Stimulated activated CD8-positive, alpha-beta memory T cell treated with anti-CD3 and anti-CD28 coated beads, Interleukin-15, amount 100 ng/mL, for 4 hours (primary cell): ENCODE measurements around the gene NOS3.

Source experiments
- DNase-seq, 2 donors: peaks; one replicate each; pipeline ENCODE4 v3.0.0-alpha.2; 2020; ENCODE audit warnings: low read depth in 2 of 2

Gene NOS3

DNA sequence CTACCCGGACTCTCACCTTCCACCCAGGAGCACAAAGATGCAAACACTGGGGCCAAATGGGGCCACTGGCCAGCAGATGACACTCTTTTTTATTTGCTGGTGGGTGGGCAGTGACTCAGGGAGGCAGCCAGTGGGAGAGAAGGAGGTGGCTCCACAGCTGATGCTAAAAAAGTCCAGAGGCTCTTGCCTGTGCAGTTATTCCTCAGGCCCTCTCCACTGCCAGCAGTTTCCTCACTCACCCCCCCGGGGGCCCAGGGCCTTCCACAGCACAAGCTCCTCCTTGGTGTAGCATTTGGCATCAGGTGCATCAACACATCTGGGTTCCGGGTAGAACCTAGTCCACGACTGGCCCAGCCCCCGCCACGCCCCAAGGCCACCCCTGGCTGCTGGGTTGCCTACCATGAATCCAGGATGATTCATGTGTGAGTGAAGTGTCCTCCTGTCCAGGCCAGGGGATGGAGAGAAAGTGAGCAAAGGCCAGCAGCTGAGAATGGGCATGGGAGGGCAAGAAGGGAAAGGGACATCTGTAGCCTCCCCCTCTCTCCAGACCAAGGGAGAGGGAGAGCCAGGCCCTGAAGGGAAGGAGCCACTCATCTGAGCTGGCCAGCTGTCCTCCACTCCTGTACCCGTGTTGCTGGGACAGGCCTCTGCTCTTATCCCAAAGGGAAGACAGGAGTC is 11.0 kb upstream of the NOS3 start:
- DNase-seq: no peak

DNA sequence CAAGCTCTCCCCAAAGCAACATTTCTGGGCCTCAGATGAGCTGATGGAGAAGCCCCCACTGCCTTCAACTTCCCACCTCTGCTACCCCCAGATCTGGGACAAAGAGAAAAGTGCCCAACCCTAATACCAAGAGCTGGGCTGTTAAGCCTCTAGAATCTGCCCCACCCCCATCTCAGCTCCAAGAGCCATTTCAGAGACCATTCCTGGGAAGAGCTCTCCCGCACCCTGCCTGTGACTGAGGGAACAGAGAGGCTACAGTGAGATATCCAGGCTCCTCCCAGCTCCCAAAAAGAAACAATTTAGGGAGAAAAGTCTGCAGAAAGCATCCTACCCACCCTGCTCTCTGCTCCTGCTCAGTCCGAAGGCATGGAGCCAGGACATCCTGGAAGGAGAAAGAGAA is 10.2 kb upstream of the NOS3 start:
- no peak for DNase-seq

DNA sequence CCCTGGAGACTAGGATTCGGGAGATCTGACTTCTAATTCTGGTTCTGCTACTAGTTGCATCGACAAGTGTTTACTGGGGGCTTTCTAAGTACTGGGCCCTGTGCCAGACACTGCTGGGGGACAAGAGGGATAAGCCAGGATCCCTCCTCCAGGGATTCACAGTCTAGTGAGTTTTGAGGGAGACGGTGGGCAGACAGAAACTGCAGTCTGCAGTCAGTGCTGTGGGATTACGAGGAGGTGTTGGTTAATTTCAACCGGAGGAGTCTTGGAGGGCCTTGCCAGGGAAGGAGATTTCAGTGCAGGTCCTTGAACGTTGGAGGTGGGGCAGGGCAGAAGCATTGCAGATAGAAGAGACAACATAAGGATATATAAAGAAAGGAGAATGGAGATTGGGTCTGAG is 9.2 kb upstream of the NOS3 start:
- DNase-seq: no peak

DNA sequence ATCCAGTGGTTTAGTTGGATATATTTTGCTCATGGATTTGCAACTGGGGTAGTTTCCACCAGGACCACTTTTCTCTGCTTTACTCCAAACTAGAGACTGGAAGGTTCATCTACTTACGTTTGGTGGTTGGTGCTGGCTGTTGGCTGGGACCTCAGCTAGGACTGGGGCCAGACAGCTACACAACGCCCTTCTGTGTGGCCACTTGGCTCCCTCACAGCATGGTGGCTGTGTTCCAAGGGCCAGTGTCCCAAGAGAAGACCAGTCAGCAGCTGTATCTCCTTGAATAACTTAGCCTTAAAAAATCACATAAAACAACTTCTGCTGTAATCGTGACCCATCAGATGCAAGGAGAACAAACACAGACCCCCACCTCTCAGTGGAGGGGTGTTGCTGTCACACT is 8.5 kb upstream of the NOS3 start:
- DNase-seq: no peak

DNA sequence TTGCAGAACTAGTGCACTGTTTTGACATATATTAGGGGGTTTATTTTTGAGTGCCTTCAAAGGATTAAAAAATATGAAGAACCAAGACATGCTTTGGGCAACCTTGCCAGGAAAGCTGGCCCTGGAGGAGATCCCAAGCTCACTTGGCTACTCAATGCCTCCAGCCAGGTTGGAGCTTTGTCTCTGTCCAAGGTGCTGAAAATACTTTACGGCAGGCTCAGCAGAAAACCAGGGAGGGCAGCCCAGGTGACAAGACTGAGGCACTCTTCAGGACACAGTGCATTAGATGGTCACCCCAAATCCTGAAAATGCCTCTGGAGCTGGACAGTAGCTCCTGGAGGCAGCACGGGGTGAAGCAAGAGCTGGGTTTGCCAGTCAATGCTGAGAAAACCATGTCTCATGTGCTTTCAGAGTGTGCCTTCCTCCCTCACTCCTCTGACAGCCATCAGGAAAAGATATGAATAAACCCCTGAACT is 6.9 kb upstream of the NOS3 start:
- DNase-seq: no peak

DNA sequence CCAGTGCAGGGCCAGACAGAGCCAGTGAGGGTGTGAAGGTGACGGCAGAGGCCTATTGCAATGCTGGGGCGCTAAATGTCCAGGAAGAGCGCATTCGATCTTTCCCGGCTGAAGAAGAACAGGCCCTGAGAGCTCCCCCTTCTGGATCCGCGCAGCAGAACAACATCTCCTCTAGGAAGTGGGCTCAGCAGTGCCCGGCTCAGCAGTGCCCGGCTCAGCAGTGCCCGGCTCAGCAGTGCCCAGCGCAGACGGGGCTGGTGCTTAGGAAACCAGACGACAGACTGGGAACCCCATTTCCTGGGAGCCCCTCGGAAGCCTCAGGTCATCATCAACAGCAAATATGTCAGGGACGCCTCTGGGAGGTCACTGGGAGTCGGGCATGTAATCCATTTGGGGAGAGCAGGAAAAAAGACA is 4.7 kb upstream of the NOS3 start:
- no peak for DNase-seq

DNA sequence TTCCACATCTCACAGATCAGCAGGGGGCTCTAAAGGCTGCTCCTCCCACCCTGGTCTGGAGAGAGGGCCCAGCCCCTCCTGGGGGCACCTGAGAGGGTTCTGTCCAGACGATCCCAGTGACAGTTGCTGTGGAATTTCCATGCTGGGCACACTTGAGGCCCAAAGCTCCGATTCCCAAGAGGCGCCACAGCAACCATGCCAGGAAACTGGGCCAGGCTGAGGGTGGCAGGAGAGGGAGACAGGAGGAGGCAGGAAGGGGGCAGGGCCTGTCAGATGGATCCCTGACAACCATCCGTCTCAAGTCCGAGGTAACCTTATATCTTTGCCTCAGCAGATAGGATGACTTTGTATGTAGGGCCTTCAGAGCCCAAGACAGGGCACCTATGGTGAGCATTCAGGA is 4.3 kb upstream of the NOS3 start:
- no peak for DNase-seq

DNA sequence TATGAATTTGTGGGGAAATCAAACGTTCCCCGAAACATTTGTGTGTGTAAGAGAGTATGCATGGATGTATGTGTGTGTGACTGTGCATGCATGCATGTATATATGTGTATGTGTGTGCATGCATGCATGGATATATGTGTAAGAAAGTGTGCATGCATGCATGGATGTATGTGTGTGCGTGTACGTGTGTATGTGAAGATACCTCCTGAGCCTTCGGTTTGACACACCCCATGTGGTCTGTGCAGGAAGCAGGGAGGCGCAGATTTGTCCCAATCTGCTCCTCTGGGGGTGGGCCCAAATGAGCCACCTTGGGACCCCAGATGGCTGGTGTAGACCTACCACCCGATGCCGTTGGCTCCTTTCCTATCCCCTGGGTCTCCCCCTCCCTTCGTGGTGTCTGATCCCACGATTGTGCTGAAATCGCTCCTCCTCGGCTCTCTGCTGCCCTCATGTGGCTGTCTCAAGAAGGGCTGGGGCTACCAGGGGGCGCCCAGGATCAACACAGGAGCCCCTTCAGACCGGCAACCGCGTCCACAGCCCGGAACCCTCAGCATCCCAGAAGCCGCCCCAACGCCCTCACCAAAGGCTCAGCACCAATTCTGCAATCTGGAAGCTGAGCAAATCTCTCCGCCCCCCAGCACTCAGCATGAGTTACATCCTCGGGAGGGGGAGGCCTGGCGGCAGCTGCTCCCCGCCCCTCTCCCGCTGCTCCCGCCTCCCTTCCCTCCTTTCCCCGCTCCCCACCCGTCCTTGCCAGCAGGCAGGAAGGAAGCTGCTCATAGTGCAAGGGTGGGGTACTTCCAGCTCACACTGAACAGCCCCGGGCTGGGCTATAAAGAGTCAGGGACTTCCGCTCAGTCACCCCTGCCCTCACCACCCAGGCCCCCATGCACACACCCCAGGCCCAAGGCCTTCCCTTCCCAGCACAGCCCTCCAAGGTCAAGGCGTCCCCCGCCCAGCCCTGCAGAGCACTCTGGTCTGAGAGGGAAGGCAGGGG is 2.3 kb upstream of the NOS3 start:
- DNase-seq: no peak

DNA sequence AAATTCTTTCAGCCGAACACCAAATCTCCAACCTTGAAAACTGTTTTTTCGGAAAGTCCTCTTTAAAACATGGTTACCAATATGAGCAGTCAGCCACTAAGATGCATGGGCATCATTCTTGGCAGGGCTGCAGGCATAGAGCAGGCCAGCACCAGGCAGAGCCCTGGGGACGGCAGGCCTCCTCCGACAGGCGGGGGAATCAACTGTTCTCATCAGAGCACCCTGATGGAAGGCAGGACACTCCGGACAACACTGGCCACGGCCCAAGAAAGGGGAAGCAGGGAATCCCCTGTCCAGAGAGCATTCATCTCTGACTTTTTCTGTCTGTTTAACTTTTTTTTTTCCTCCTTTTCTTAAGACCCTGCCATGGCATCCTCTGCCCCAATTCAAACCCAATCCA is 1.4 kb upstream of the NOS3 start:
- DNase-seq: no peak

DNA sequence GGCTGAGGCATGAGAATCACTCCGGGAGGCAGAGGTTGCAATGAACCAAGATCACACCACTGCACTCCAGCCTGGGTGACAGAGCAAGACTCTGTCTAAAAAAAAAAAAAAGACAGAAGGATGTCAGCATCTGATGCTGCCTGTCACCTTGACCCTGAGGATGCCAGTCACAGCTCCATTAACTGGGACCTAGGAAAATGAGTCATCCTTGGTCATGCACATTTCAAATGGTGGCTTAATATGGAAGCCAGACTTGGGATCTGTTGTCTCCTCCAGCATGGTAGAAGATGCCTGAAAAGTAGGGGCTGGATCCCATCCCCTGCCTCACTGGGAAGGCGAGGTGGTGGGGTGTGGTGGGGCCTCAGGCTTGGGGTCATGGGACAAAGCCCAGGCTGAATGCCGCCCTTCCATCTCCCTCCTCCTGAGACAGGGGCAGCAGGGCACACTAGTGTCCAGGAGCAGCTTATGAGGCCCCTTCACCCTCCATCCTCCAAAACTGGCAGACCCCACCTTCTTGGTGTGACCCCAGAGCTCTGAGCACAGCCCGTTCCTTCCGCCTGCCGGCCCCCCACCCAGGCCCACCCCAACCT is 1.3 kb downstream of the NOS3 start:
- no peak for DNase-seq

DNA sequence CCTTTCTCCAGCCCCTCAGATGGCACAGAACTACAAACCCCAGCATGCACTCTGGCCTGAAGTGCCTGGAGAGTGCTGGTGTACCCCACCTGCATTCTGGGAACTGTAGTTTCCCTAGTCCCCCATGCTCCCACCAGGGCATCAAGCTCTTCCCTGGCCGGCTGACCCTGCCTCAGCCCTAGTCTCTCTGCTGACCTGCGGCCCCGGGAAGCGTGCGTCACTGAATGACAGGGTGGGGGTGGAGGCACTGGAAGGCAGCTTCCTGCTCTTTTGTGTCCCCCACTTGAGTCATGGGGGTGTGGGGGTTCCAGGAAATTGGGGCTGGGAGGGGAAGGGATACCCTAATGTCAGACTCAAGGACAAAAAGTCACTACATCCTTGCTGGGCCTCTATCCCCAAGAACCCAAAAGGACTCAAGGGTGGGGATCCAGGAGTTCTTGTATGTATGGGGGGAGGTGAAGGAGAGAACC is 2.1 kb downstream of the NOS3 start:
- DNase-seq: no peak

DNA sequence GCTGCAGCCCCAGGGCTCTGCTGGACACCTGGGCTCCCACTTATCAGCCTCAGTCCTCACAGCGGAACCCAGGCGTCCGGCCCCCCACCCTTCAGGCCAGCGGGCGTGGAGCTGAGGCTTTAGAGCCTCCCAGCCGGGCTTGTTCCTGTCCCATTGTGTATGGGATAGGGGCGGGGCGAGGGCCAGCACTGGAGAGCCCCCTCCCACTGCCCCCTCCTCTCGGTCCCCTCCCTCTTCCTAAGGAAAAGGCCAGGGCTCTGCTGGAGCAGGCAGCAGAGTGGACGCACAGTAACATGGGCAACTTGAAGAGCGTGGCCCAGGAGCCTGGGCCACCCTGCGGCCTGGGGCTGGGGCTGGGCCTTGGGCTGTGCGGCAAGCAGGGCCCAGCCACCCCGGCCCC is 2.7 kb downstream of the NOS3 start:
- no peak for DNase-seq

DNA sequence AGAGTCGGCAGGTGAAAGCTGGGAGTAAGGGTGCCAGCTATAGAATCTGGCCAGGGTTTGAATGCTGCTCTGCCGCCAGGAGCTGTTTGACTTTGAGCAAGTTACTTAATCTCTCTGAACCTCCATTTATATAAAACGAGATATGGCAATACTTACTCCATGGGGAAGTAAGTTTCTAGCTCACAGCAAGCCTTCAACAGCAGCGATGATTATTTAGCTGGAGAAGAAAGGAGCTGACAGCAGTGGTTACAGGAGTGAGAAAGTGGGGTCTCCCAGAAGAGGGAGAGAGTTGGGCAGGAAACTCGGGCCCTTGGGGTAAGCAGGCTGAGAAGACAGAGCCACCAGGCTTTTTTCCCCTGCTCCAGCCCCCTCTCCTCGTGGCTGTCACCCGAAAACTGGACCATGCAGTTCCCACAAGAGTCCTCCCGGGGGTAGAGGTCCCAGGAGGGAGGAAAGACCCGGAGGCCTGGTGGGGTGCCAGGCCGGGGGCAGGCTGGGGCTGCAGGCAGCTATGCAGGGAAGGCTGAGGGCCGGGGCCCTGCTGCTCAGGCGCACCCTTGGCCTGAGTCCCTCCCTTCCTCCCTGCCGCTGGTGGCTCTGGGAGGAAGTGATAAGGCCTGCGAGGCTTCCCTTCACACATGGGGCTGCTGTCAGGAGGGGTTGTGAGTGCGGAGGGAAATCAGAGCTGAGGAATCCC is 3.5 kb downstream of the NOS3 start:
- DNase-seq: no peak

DNA sequence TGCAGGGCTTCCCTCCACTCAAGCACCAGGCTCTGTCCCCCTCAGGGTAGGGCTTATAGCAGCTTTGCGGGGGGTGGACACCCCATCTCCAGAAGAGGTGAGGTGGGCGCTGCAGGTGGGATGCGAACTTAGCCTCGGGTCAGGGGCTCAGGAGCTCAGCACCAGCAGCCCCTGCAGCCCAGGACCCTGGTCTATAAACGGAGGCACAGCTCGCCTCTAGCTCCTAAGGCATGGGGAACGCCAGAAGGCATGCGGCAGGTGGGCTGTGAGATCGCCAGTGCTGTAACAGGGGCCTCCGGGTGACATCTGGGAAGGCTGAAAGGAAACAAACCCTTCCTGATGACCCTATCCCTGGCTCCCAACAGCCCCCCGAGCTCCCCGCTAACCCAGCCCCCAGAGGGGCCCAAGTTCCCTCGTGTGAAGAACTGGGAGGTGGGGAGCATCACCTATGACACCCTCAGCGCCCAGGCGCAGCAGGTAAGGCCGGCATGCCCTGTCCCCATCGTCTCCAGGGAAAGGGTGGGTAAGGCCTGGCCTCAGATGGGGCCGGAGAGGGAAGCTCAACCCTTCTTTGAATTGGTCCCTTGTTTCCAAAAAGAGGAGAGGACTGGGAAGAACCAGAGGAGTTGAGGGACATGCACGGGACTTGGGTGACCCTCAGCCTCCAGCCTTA is 4.2 kb downstream of the NOS3 start:
- no peak for DNase-seq

DNA sequence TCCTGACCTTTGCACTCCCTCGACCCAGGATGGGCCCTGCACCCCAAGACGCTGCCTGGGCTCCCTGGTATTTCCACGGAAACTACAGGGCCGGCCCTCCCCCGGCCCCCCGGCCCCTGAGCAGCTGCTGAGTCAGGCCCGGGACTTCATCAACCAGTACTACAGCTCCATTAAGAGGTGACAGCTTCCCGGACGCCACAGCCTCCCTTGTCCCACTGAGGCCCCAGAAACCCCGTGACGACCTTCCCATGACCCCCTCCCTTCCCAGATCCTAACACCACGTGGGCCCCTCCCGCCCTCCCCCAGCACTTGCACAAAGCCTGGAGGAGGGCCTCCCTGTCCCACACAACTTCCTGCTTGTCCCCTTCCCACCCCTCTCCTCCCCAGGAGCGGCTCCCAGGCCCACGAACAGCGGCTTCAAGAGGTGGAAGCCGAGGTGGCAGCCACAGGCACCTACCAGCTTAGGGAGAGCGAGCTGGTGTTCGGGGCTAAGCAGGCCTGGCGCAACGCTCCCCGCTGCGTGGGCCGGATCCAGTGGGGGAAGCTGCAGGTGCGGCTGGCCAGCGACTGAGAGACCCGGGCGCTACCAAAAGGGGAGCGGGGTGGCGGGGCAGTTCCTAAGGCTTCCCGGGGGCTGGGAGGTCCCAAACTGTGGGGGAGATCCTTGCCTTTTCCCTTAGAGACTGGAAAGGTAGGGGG is 5.7 kb downstream of the NOS3 start:
- DNase-seq: no peak

DNA sequence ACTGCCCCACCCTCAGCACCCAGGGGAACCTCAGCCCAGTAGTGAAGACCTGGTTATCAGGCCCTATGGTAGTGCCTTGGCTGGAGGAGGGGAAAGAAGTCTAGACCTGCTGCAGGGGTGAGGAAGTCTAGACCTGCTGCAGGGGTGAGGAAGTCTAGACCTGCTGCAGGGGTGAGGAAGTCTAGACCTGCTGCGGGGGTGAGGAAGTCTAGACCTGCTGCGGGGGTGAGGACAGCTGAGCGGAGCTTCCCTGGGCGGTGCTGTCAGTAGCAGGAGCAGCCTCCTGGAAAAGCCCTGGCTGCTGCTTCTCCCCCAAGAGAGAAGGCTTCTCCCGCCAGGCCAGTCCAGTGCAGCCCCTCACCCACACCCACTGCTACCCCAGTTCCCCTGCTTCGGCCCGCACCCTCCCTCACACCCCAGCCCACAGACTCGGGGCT is 6.3 kb downstream of the NOS3 start:
- DNase-seq: no peak

DNA sequence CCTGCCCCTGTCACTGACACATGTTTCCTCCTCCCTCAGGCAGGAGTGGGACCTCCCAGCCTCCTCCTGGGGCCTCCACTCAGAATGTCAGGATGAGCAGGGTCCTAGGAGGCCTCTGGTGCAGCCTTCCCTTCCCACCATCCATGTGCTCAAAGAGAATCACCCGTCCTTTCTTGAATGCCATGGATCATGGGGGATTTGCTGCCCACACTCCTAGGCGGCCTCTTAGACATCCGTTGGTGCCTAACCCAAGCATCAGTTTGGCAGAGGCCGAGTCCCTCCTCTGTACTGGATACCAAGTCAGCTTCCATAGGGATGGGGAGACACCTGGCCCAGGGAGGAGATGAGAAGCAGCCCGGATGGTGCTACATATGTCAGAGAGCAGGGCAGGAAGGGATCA is 7.0 kb downstream of the NOS3 start:
- DNase-seq: no peak

DNA sequence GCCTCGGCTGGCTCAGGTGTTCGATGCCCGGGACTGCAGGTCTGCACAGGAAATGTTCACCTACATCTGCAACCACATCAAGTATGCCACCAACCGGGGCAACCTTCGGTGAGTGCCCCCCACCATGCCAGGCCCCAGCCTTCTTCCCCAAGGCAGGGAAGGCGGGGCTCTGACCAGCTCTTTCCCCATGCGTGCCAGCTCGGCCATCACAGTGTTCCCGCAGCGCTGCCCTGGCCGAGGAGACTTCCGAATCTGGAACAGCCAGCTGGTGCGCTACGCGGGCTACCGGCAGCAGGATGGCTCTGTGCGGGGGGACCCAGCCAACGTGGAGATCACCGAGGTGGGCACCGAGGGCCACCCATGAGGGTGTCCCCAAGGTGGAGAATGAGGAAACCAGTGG is 7.5 kb downstream of the NOS3 start:
- no peak for DNase-seq

DNA sequence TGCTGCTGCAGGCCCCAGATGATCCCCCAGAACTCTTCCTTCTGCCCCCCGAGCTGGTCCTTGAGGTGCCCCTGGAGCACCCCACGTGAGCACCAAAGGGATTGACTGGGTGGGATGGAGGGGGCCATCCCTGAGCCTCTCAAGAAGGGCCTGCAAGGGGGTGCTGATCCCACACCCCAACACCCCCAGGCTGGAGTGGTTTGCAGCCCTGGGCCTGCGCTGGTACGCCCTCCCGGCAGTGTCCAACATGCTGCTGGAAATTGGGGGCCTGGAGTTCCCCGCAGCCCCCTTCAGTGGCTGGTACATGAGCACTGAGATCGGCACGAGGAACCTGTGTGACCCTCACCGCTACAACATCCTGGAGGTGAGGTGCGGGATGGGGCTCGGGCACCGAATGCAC is 8.2 kb downstream of the NOS3 start:
- DNase-seq: no peak

DNA sequence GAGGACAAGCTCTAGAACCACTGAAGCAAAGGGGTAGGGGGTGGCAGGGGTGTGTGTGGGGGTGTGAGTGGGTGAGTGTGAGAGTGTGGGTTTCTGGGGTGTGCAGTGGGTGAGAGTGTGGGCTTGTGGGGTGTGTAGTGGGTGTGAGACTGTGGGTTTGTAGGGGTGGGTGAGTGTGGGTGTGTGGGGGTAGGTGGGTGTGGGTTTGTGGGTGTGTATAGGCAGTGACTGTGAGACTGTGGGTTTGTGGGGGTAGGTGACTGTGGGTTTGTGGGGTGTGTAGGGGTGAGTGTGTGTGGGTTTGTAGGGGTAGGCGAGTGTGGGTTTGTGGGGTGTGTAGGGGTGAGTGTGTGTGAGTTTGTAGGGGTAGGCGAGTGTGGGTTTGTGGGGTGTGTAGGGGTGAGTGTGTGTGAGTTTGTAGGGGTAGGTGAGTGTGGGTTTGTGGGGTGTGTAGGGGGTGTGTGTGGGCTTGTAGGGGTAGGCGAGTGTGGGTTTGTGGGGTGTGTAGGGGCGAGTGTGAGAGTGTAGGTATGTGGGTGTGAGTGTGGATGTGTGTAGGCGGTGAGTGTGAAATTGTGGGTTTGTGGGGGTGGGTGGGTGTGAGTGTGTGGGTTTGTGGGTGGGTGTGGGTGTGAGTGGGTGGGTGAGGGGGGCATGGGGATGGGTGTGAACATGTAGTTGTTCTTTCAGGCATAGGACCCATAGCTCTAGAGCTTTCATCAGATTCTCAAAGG is 8.8 kb downstream of the NOS3 start:
- DNase-seq: no peak
